Stomach (tissue), 4 donors: ENCODE results near the gene SLC6A12.

Experiments
- CTCF ChIP-seq, 7 experiments: fragments of 450-650 bp in 4 of 7; fragments of 200-600 bp in 3 of 7; sonication (generic) in 3 of 7; IDR thresholded peaks; one replicate each; pipeline ENCODE4 v1.5.1; 2016 to 2019; ENCODE audit warnings: antibody characterized with exemption in 7 of 7, control low read depth in 2 of 7, mild to moderate bottlenecking in 1 of 7
- EP300 ChIP-seq: sonication (generic); formaldehyde crosslinking; IDR thresholded peaks from one replicate; pipeline ENCODE4 v1.6.1; 2017; ENCODE audit warnings: antibody characterized with exemption
- POLR2A ChIP-seq, 4 donors: fragments of 450-650 bp; IDR thresholded peaks; one replicate each; pipeline ENCODE4 v1.6.1; 2016; ENCODE audit warnings: antibody characterized with exemption in 4 of 4, control low read depth in 2 of 4, mild to moderate bottlenecking in 1 of 4, moderate library complexity in 1 of 4
- POLR2AphosphoS5 ChIP-seq, 3 donors: sonication (generic); formaldehyde crosslinking; IDR thresholded peaks; one replicate each; pipeline ENCODE4 v1.6.1; 2016; ENCODE audit warnings: antibody characterized with exemption in 3 of 3

- TF ChIP-seq EP300 (no peak), CTCF (IDR thresholded peaks at IDR 0.05) (no peak), POLR2A (IDR thresholded peaks at IDR 0.05) (no peak), POLR2AphosphoS5 (IDR thresholded peaks at IDR 0.05) (no peak)
These were observed 7.1 kb upstream of the SLC6A12 start for GRCh38 chr12:220946-221550.
